Measurements from ENCODE around the gene BLID. TPM values are rescaled to one million over a fixed set of nuclear protein-coding genes. Genes with fewer than 3 reads are reported as not detected.

The BLID gene
- total and polyA plus RNA-seq, 10 of the 15 experiments (the other 5 are each of a cell fraction or from before 2014, with no cell fraction given) = not detected

DNA sequence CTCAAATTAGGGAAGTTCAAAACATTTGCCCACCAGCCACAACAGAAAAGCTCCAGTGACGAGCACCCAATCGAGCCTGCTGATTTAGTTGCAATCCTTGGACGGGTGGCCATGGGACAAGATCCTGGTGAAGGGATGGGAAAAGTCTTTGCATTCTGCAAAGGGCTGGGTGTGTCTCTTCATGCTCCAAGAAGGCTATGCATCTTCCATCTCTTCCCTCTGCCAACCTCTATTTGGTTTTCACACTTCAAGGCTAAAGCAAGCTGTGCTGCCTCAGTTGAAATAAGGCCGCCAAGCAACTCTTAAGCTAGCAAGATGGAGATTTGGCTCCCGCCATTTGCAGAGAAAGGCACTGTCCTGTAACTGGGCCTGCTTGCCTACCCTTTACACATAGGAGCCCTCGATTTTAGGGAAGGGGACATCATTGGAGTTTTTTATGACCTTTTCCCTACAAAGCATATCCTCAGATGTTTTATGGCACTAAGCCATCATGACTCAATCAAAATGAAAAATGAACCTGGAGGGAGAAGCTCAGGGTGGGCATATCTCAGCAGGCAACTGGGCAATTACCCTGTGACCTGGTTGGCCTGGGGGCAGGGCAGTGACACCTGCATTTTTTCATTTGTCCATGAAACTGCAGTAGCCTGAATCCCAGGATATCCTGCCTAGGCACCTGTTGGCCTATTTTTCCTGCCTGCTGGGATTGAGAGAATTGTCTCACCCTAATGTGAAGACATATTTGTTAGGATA, 45.0 kb upstream of the BLID start:
- TF ChIP-seq POLR2A (IDR thresholded peaks at IDR 0.05; ENCODE audit: low read depth, low read length) (no peak), MEF2B (IDR thresholded peaks at IDR 0.05; ENCODE audit: partially characterized antibody, poor library complexity, severe bottlenecking) (no peak), RUNX3 (IDR thresholded peaks at IDR 0.05; ENCODE audit: low read length) (no peak), PAX5 (IDR thresholded peaks at IDR 0.05; ENCODE audit: borderline replicate concordance, low read depth, low read length) (no peak), EED (IDR thresholded peaks at IDR 0.05; ENCODE audit: low read depth) (no peak), CHD4 (IDR thresholded peaks at IDR 0.05) (no peak), BHLHE40 (IDR thresholded peaks at IDR 0.05; ENCODE audit: borderline replicate concordance in 1 of 2, low read depth in 2 of 2, low read length in 1 of 2) (no peak), JUNB (IDR thresholded peaks at IDR 0.05) (no peak), SREBF1 (IDR thresholded peaks at IDR 0.05; ENCODE audit: low read length) (no peak), HCFC1 (IDR thresholded peaks at IDR 0.05; ENCODE audit: low read length) (no peak), RB1 (IDR thresholded peaks at IDR 0.05; ENCODE audit: borderline replicate concordance) (no peak), FOXM1 (IDR thresholded peaks at IDR 0.05; ENCODE audit: low read depth, low read length) (no peak), ZNF622 (IDR thresholded peaks at IDR 0.05) (no peak), ZBED1 (IDR thresholded peaks at IDR 0.05; ENCODE audit: borderline replicate concordance) (no peak), MTA2 (IDR thresholded peaks at IDR 0.05; ENCODE audit: low read depth) (no peak)
- TF ChIP-seq, protein P1, sequence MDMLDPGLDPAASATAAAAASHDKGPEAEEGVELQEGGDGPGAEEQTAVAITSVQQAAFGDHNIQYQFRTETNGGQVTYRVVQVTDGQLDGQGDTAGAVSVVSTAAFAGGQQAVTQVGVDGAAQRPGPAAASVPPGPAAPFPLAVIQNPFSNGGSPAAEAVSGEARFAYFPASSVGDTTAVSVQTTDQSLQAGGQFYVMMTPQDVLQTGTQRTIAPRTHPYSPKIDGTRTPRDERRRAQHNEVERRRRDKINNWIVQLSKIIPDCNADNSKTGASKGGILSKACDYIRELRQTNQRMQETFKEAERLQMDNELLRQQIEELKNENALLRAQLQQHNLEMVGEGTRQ (IDR thresholded peaks at IDR 0.05; ENCODE audit: borderline replicate concordance, low read depth, low read length) = no peak
- TF ChIP-seq, protein P2, sequence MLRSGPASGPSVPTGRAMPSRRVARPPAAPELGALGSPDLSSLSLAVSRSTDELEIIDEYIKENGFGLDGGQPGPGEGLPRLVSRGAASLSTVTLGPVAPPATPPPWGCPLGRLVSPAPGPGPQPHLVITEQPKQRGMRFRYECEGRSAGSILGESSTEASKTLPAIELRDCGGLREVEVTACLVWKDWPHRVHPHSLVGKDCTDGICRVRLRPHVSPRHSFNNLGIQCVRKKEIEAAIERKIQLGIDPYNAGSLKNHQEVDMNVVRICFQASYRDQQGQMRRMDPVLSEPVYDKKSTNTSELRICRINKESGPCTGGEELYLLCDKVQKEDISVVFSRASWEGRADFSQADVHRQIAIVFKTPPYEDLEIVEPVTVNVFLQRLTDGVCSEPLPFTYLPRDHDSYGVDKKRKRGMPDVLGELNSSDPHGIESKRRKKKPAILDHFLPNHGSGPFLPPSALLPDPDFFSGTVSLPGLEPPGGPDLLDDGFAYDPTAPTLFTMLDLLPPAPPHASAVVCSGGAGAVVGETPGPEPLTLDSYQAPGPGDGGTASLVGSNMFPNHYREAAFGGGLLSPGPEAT (IDR thresholded peaks at IDR 0.05; ENCODE audit: low read depth) = no peak
- TF ChIP-seq, protein P3, sequence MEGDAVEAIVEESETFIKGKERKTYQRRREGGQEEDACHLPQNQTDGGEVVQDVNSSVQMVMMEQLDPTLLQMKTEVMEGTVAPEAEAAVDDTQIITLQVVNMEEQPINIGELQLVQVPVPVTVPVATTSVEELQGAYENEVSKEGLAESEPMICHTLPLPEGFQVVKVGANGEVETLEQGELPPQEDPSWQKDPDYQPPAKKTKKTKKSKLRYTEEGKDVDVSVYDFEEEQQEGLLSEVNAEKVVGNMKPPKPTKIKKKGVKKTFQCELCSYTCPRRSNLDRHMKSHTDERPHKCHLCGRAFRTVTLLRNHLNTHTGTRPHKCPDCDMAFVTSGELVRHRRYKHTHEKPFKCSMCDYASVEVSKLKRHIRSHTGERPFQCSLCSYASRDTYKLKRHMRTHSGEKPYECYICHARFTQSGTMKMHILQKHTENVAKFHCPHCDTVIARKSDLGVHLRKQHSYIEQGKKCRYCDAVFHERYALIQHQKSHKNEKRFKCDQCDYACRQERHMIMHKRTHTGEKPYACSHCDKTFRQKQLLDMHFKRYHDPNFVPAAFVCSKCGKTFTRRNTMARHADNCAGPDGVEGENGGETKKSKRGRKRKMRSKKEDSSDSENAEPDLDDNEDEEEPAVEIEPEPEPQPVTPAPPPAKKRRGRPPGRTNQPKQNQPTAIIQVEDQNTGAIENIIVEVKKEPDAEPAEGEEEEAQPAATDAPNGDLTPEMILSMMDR (IDR thresholded peaks at IDR 0.05 in 2 of 3, conservative IDR thresholded peaks at IDR 0.05 in 1 of 3; ENCODE audit: control insufficient read depth in 2 of 3, extremely low read depth in 1 of 3, insufficient read depth in 1 of 3, low read depth in 3 of 3, low read length in 3 of 3) = no peak
- TF ChIP-seq, protein P4, sequence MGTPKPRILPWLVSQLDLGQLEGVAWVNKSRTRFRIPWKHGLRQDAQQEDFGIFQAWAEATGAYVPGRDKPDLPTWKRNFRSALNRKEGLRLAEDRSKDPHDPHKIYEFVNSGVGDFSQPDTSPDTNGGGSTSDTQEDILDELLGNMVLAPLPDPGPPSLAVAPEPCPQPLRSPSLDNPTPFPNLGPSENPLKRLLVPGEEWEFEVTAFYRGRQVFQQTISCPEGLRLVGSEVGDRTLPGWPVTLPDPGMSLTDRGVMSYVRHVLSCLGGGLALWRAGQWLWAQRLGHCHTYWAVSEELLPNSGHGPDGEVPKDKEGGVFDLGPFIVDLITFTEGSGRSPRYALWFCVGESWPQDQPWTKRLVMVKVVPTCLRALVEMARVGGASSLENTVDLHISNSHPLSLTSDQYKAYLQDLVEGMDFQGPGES (IDR thresholded peaks at IDR 0.05) = no peak
- FAIRE-seq (no peak), ATAC-seq (no peak), DNase-seq (ENCODE audit: low read depth, low spot score) (no peak)
- no peaks in the 10 kb centered on the region; the same call in 1 of the 2 replicates for H4K20me1 ChIP-seq (ENCODE audit: control insufficient read depth, insufficient read depth)
- no peak overlapping the region for H3K4me2 ChIP-seq (ENCODE audit: control insufficient read depth, insufficient read depth)
- H3K4me3 ChIP-seq = no peak overlapping the region
- no peaks in the 10 kb centered on the region for H3K36me3 ChIP-seq (ENCODE audit: control insufficient read depth in 2 of 2, insufficient read depth in 2 of 2, low read length in 1 of 2)
- ChIA-PET CTCF (no interaction called here), POLR2A (no interaction called here), SMC1A (ENCODE audit: uncharacterized antibody, unreplicated experiment) (no interaction called here), RAD21 (ENCODE audit: unreplicated experiment) (no interaction called here)
- no peak overlapping the region for H3K9ac ChIP-seq (ENCODE audit: control insufficient read depth, insufficient read depth, low read length)
- no peak overlapping the region for H2AFZ ChIP-seq (ENCODE audit: control insufficient read depth, low read depth, low read length)
- H3K79me2 ChIP-seq (ENCODE audit: control insufficient read depth, insufficient read depth, low read length) = no peaks in the 10 kb centered on the region
- intact Hi-C loops (cut with micrococcal nuclease; ENCODE audit: unreplicated experiment) (no loop called here), in situ Hi-C loops (cut with MboI) (no loop called here)
- H3K27me3 ChIP-seq (replicated peaks in 1 of 2; ENCODE audit: control insufficient read depth in 2 of 2, insufficient read depth in 2 of 2, low read length in 1 of 2) = peaks cover 0 to 3% of the 10 kb centered on the region in 2 experiments; a peak in 1 of 4 replicates
- no peaks in the 10 kb centered on the region for H3K9me3 ChIP-seq (replicated peaks; ENCODE audit: control insufficient read depth, insufficient read depth, low read length)
- no TSS peak for BruUV-seq (replicated peaks)
- H3K4me1 ChIP-seq (ENCODE audit: control insufficient read depth, insufficient read depth, low read length) = no peaks in the 10 kb centered on the region
- 7% methylated on average over 6 of the region's 6 CpGs for WGBS (ENCODE audit: insufficient coverage, insufficient replicate concordance, low lambda C conversion rate, missing lambda C conversion rate)
- no peak overlapping the region for H3K27ac ChIP-seq (ENCODE audit: control insufficient read depth, insufficient read depth)
